OCI-LY1 (cell line): Measurements from ENCODE around the gene KRTAP10-4.

Source experiments
- H2AFZ ChIP-seq: fragments of 200-600 bp; sonication (generic), shearing (Covaris generic); 2 replicates; pipeline ENCODE4 v1.6.0; 2014; ENCODE audit warnings: antibody characterized with exemption, mild to moderate bottlenecking, low read length
- H3F3A ChIP-seq: fragments of 200-600 bp; sonication (generic), shearing (Covaris generic); 2 replicates; pipeline ENCODE4 v1.6.0; 2014; ENCODE audit warnings: mild to moderate bottlenecking, antibody characterized with exemption, low read length, moderate library complexity; ENCODE audit not compliant: insufficient read depth
- H3K27ac ChIP-seq: fragments of 200-600 bp; sonication (generic); 2 replicates; pipeline ENCODE4 v1.5.1; 2014; ENCODE audit warnings: low read length, mixed run types, mild to moderate bottlenecking, low read depth; ENCODE audit not compliant: poor library complexity, severe bottlenecking
- H3K27me3 ChIP-seq: fragments of 200-600 bp; sonication (generic); 2 replicates; pipeline ENCODE4 v1.6.0; 2014; ENCODE audit warnings: antibody characterized with exemption, mild to moderate bottlenecking, low read length, moderate library complexity; ENCODE audit not compliant: insufficient read depth
- H3K36me3 ChIP-seq: fragments of 200-600 bp; sonication (generic); 2 replicates; pipeline ENCODE4 v1.6.1; 2014; ENCODE audit warnings: mild to moderate bottlenecking, antibody characterized with exemption, low read length, moderate library complexity, mixed read lengths; ENCODE audit not compliant: insufficient read depth
- H3K4me1 ChIP-seq: fragments of 200-600 bp; sonication (generic); 2 replicates; pipeline ENCODE4 v1.5.1; 2014; ENCODE audit warnings: mild to moderate bottlenecking, low read length, moderate library complexity; ENCODE audit not compliant: insufficient read depth, severe bottlenecking
- H3K4me2 ChIP-seq: fragments of 200-600 bp; sonication (generic), shearing (Covaris generic); 2 replicates; pipeline ENCODE4 v1.6.1; 2014; ENCODE audit warnings: low read length
- H3K4me3 ChIP-seq: fragments of 200-600 bp; sonication (generic); 2 replicates; pipeline ENCODE4 v1.5.1; 2014; ENCODE audit warnings: low read length, low read depth, mild to moderate bottlenecking, mixed read lengths; ENCODE audit not compliant: poor library complexity, severe bottlenecking
- H3K79me2 ChIP-seq: fragments of 200-600 bp; shearing (Covaris generic); 2 replicates; pipeline ENCODE4 v1.6.1; 2016; ENCODE audit warnings: mixed run types, low read length, mixed read lengths; ENCODE audit not compliant: insufficient read depth
- H3K9ac ChIP-seq: fragments of 200-600 bp; sonication (generic), shearing (Covaris generic); 2 replicates; pipeline ENCODE4 v1.6.1; 2014; ENCODE audit warnings: mild to moderate bottlenecking, low read length, mixed read lengths
- H3K9me2 ChIP-seq: fragments of 200-600 bp; sonication (generic), shearing (Covaris generic); 2 replicates; pipeline ENCODE4 v1.6.1; 2014; ENCODE audit warnings: low read depth, mild to moderate bottlenecking, low read length, mixed read lengths
- H3K9me3 ChIP-seq: fragments of 200-600 bp; shearing (Covaris generic); 2 replicates; pipeline ENCODE4 v1.6.1; 2014; ENCODE audit warnings: low read length, mixed read lengths
- H4K20me1 ChIP-seq: fragments of 200-600 bp; sonication (generic), shearing (Covaris generic); 2 replicates; pipeline ENCODE4 v1.6.0; 2016; ENCODE audit warnings: mild to moderate bottlenecking, low read length; ENCODE audit not compliant: insufficient read depth
- CTCF ChIP-seq: fragments of 200-600 bp; sonication (generic), shearing (Covaris generic); IDR thresholded peaks from 2 replicates; pipeline ENCODE4 v1.5.1; 2017; ENCODE audit warnings: mild to moderate bottlenecking, antibody characterized with exemption, low read length, moderate library complexity, mixed read lengths
- EZH2 ChIP-seq: fragments of 200-600 bp; sonication (generic), shearing (Covaris generic); IDR thresholded peaks from 2 replicates; pipeline ENCODE4 v1.8.0; 2017; ENCODE audit warnings: borderline replicate concordance, mixed run types, mild to moderate bottlenecking, antibody characterized with exemption, low read length, moderate library complexity, mixed read lengths

KRTAP10-4 gene

GRCh38 chr21:44618909-44619308 is 45.4 kb downstream of the KRTAP10-4 start:
- peaks cover 9% of the 10 kb centered on the region for H3K9me3 ChIP-seq
- no peaks in the 10 kb centered on the region for H3K9me2 ChIP-seq
- TF ChIP-seq EZH2 (no peak), CTCF (no peak)
- no peaks in the 10 kb centered on the region for H3K79me2 ChIP-seq
- no peaks in the 10 kb centered on the region; the same call in 1 of the 2 replicates for H3K27me3 ChIP-seq
- H4K20me1 ChIP-seq: no peaks in the 10 kb centered on the region
- H3K27ac ChIP-seq: no peak overlapping the region
- H2AFZ ChIP-seq: 0 out of 2 replicates have a peak overlapping the region, but pooled peaks have one; percentile 5
- no peaks in the 10 kb centered on the region for H3F3A ChIP-seq
- H3K4me3 ChIP-seq: no peak overlapping the region
- peaks cover 6% of the 10 kb centered on the region for H3K4me1 ChIP-seq
- no peaks in the 10 kb centered on the region for H3K36me3 ChIP-seq
- no peak overlapping the region; the same call in 1 of the 2 replicates for H3K4me2 ChIP-seq
- no peak overlapping the region for H3K9ac ChIP-seq

GRCh38 chr21:44619886-44620285 is 46.4 kb downstream of the KRTAP10-4 start:
- Histone ChIP-seq H3K4me3 (no peak overlapping the region), H4K20me1 (no peaks in the 10 kb centered on the region), H3K9me2 (no peaks in the 10 kb centered on the region), H3K9me3 (peaks cover 14% of the 10 kb centered on the region), H3F3A (no peaks in the 10 kb centered on the region), H3K4me1 (peaks cover 6% of the 10 kb centered on the region), H3K4me2 (no peak overlapping the region), H3K27me3 (no peaks in the 10 kb centered on the region; the same call in 1 of the 2 replicates), H3K36me3 (no peaks in the 10 kb centered on the region), H3K27ac (no peak overlapping the region), H3K9ac (no peak overlapping the region), H2AFZ (no peak overlapping the region), H3K79me2 (no peaks in the 10 kb centered on the region)
- TF ChIP-seq EZH2 (no peak), CTCF (no peak)

GRCh38 chr21:44623575-44623974 is 50.0 kb downstream of the KRTAP10-4 start:
- Histone ChIP-seq H2AFZ (no peak overlapping the region), H3K9me3 (peaks cover 14% of the 10 kb centered on the region), H3F3A (no peaks in the 10 kb centered on the region), H3K27ac (no peak overlapping the region), H3K4me3 (no peak overlapping the region), H3K4me2 (no peak overlapping the region), H3K36me3 (no peaks in the 10 kb centered on the region), H3K9me2 (no peaks in the 10 kb centered on the region), H3K27me3 (no peaks in the 10 kb centered on the region; the same call in 1 of the 2 replicates), H3K9ac (no peak overlapping the region), H4K20me1 (no peaks in the 10 kb centered on the region), H3K79me2 (no peaks in the 10 kb centered on the region), H3K4me1 (peaks cover 6% of the 10 kb centered on the region)
- no peak for TF ChIP-seq EZH2
- no peak for TF ChIP-seq CTCF
